Urothelium cell line (cell line): ENCODE data around the gene DPYD.

Source experiments
- DNase-seq: peaks from one replicate; pipeline ENCODE4 v3.0.0; 2011; ENCODE audit warnings: low spot score, mixed read lengths
- FAIRE-seq: peaks from 2 replicates; lab custom pipeline; 2011; peaks lifted over from hg19 to GRCh38; lab: Jason Lieb, UNC

Gene DPYD

DNA sequence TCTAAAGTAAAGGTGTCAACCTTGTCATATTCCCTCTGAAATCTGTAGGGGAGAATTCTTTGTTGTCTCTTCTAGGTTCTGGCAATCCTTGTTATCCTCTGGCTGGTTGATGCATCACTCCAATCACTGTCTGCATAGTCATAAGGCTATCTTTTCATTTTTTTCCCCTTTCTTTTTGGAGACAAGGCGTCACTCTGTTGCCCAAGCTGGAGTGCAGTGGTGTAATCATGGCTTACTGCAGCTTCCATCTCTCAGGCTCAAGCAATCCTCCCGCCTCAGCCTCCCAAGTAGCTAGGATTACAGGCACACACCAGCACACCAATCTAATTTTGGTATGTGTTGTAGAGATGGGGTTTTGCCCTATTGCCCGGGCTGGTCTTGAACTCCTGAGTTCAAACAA is 12.9 kb downstream of the DPYD start:
- DNase-seq (no peak), FAIRE-seq (no peak)

GRCh38 chr1:97906567-97907241 is 14.1 kb downstream of the DPYD start:
- FAIRE-seq: no peak
- peak; percentile 57 for DNase-seq

- FAIRE-seq (no peak), DNase-seq (no peak)
Observed at GRCh38 chr1:97905141-97905940, 15.5 kb downstream of the DPYD start.

GRCh38 chr1:97904534-97904933 is 16.3 kb downstream of the DPYD start:
- DNase-seq: no peak
- FAIRE-seq: no peak

- no peak for FAIRE-seq
- DNase-seq: no peak
Observed at GRCh38 chr1:97903626-97904025, 17.2 kb downstream of the DPYD start.

- DNase-seq (no peak), FAIRE-seq (no peak)
Observed at GRCh38 chr1:97902067-97902466, 18.8 kb downstream of the DPYD start.

- no peak for DNase-seq
- no peak for FAIRE-seq
Observed at GRCh38 chr1:97901017-97901658, 19.7 kb downstream of the DPYD start.

DNA sequence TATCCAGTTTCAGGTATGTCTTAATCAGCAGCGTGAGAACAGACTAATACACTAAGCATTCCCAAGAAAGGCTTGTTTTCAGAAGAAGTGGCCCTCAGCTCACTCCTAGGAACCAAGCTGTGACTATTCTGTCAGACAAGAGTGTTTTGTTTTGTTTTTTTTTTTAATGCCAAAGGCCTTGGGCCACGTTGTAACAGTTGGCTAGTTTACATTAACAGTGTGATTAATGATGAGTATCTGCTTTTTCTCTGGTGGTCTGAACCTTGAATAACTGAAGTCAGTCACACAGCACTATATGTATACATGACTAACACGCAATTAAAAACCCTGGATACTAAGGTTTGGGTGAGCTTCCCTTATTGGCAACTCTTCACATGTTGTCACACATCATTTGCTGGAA is 21.9 kb downstream of the DPYD start:
- FAIRE-seq (no peak), DNase-seq (no peak)

DNA sequence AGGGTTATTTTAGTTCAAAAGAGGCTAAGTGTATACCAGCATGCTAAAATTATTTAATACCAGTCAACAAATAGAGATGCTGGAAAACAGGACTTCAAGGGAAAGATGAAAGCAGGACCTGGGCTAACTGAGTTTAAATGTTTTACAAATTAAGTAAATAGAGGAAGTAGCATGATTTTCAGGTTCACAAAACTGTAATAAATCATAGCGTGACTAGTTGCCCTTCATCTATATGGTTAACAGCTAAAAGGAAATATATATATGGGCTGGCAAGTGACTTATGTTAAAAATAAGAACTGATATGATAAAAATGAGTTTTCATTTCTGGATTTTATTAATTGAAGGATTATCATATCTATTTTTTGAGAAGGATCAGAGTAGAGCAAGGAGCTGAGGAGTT is 25.6 kb downstream of the DPYD start:
- no peak for FAIRE-seq

DNA sequence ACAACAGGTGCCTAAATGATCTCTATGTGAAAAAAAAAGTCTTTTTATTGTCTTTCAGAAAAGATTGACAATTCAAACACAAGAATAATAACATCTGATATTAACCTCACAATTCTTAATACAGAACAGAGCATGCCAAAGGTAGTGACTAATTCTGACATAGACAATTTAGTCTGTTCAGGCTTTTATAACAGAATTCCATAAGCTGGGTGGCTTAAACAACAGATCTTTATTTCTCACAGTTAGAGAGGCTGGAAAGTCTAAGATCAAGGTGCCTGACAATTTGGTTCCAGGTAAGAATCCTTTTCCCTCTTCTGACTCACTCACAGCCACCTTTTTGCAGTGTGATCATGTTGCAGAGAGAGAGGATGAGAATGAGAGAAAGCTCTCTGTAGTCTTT is 27.0 kb downstream of the DPYD start:
- FAIRE-seq: no peak
- no peak for DNase-seq

More for the DNA sequence above, 25.6 kb downstream of the DPYD start:
- DNase-seq: no peak

DNA sequence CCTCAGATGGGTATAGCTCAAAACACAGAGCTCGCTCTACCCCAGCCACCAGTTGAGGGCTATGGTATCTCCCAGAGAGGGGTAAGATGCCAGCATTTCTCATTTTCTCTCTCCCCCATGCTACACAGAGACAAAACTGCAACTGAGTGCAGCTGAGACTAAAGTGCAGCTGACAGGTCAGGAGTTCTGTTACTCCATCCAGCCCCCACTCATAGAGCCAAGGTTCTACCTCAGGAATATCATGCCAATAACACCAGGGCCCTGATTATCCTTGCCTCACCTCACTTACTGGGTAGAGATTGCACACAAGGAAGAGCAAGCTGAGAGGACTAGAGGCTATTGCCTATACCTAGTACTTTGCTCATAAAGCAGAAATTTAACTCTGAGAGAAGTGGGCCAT is 34.6 kb downstream of the DPYD start:
- DNase-seq (no peak), FAIRE-seq (no peak)

DNA sequence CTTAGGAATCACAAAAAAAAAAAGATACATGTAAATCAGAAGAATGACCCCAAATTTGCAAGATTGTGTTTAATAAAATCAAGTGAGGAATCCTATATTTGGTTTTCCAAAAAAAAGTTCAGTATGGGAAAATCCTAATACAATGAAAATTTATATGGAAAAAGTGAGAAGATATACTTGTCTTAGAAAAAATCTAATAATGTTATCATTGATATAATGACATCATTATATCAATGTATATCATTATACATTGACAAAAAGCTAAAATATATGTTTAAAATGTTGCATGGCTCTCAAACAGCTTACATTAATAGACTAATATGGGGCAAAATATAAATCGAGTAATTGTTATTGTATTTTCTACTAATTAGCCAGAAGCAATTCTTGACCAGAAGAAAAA is 37.0 kb downstream of the DPYD start:
- no peak for DNase-seq
- FAIRE-seq: no peak

DNA sequence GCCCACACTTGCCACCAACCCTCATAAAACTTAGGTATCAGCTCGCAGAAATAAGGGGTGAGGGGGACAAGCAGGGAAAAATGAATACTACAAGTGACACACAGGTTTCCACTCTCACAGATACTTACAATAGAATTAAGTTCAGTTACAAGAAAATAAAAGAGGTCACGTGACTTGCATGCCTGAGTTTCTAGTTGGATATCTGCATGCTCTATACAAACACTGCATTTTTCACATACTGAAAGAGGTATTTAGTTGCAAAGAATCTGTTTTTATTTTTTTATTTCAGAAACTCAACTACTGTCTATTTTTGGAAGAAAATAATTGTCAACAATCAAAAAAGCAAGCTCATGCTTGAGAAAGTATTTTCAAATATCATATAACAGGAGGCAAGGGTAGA is 43.5 kb downstream of the DPYD start:
- FAIRE-seq (no peak), DNase-seq (no peak)

GRCh38 chr1:97875996-97876395 is 44.8 kb downstream of the DPYD start:
- FAIRE-seq (no peak), DNase-seq (no peak)

- DNase-seq (no peak), FAIRE-seq (no peak)
Observed at GRCh38 chr1:97870589-97870988, 50.2 kb downstream of the DPYD start.

DNA sequence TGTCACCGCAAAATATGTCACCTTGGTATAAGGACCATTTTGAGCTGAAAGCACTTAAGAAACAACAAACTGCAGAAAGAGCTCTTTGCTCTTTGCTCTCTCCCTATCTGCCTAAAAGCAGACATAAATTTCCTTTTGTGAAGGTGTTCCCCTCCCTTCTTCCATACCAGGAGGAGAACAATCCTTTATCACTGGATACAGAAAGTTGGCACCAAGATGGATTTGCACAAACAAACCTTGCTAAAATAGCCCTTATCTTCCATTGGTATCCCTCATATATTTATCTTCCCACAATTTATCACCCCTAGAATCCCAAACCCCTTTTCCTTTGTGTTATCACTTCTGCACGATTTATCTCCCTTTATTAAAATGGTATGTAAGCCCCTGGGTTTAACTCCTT is 51.4 kb downstream of the DPYD start:
- DNase-seq (no peak), FAIRE-seq (no peak)

DNA sequence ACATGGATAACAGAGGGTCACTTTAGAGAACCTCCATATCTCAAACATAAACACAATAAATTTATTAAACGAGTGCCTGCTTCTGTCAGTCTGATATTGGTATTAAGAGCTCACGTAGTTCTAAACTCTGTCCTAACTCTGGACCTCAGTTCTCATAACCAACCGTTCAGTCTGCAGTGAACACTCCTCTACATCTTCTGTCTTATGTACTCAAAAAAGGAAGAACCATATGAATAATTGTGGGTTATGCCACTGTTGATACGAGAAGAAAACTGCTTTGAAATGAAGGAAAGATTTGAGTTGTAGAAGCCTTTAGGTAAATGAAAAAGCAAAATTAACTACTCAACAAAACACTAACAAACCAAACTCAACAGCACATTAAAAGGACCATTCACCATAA is 53.7 kb downstream of the DPYD start:
- DNase-seq (no peak), FAIRE-seq (no peak)

DNA sequence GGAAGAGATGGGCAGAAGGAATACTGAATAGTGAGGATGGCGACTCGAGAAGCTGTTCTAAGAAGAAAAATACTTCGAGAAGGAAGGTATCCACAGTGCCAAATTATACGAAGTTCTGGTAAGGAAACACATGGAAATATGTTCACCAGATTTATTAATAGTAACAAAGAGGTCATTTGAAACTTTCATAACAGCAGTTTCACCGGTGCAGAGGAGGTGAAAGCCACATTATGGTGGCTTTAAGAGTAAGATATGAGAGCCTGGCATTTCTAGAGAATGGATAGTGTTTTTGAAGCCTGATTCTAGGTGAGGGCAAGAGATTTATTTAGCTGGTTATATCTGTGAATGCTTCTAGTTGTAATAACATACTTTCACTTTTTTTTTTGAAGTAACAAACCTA is 56.2 kb downstream of the DPYD start:
- FAIRE-seq (no peak), DNase-seq (no peak)

DNA sequence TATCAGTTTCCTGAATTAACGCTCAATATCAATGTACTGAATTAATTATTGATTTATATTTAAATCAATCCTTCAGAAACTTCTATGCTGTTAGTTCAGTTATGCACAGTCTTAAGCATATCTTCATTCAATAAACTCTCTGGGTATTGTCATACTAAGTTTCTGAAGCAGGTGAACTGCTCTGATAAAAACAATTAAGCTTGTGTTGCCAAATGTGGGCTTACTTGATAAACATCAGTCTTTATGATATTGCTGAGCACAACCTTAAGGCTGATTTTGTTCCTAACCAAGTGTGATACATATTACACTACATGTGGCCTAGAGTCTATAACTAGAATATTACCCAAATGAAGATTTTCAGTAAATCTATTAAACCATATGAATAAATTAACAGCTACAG is 67.6 kb downstream of the DPYD start:
- DNase-seq (no peak), FAIRE-seq (no peak)

DNA sequence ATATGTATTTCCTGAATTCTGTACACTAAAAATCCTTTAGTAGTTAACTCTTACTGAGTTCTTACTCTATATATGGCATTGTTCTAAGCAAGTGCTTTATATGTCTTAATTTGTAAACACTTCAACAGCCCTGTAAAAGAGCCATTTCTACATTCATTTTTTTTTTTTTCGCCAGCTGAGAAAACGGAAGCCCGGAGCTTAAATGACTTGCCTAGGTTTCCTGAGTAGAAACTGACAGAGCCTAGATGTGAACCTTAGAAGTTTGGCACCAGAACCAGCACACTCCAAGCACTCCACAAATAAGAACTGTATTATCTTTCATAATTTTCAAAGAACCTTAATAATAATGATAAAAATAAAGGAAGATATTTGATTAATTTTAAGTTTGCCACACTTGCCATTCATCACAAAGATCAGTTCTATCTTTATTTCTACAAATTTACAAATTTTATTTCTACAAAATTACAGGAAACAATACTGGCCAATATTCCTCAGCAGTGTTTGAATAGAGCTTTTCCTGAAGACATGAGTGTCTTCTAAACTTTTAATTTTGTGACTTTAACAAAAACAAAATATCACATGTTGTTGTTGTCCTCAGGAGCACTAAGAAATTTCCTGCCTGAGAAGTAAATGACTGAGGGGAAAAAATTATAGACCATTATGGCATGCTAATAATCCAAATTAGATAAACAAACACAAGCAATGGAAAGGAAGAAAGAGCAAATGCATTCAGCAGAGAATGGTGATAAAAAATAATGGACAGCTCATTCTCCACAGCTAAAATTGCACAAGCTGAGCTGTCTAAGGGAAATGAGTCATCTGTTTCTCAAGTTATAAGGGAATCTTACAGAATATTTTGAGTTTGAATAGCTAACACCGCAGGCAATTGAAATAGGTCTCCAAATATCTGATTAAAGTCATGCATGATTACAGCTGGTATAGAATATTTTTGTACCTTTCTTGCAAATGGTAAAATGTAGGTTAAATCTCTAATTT is 71.2 kb downstream of the DPYD start:
- peak; percentile 47 for DNase-seq
- FAIRE-seq: no peak

- DNase-seq: no peak
- FAIRE-seq: no peak
Observed at GRCh38 chr1:97845805-97846204, 75.0 kb downstream of the DPYD start.
